HG02678 (cell line): ENCODE measurements around the gene TMEM212.
"Not testable (repeated sequence)": the region's sequence is repeated elsewhere in the genome, so short reads cannot be mapped to it uniquely, and the experiment has no call there.

Experiments used
- ATAC-seq: cut with Tn5 transposase; IDR thresholded peaks from one replicate; pipeline ENCODE4 v1.9.1; 2021; ENCODE audit warnings: mild to moderate bottlenecking, moderate library complexity; ENCODE audit not compliant: unreplicated experiment

The TMEM212 gene

GRCh38 chr3:171854649-171855305 is 11.6 kb downstream of the TMEM212 start:
- no peak for ATAC-seq

GRCh38 chr3:171858770-171859169 is 15.6 kb downstream of the TMEM212 start:
- ATAC-seq: not testable (repeated sequence)

- ATAC-seq: no peak
Observed at GRCh38 chr3:171860830-171861535, 17.8 kb downstream of the TMEM212 start.

GRCh38 chr3:171862392-171862791 is 19.2 kb downstream of the TMEM212 start:
- ATAC-seq: no peak

GRCh38 chr3:171862993-171863521 is 19.9 kb downstream of the TMEM212 start:
- no peak for ATAC-seq

GRCh38 chr3:171863920-171864319 is 20.8 kb downstream of the TMEM212 start:
- no peak for ATAC-seq

- ATAC-seq: no peak
Observed at GRCh38 chr3:171865191-171865865, 22.2 kb downstream of the TMEM212 start.

GRCh38 chr3:171867981-171868380 is 24.8 kb downstream of the TMEM212 start:
- ATAC-seq: no peak

GRCh38 chr3:171871392-171872274 is 28.5 kb downstream of the TMEM212 start:
- no peak for ATAC-seq

- ATAC-seq: no peak
Observed at GRCh38 chr3:171873580-171873979, 30.4 kb downstream of the TMEM212 start.

- no peak for ATAC-seq
Observed at GRCh38 chr3:171874251-171874681, 31.1 kb downstream of the TMEM212 start.

GRCh38 chr3:171874879-171875278 is 31.7 kb downstream of the TMEM212 start:
- no peak for ATAC-seq

- no peak for ATAC-seq
Observed at GRCh38 chr3:171875923-171876412, 32.8 kb downstream of the TMEM212 start.

- no peak for ATAC-seq
Observed at GRCh38 chr3:171876680-171877147, 33.6 kb downstream of the TMEM212 start.

- no peak for ATAC-seq
Observed at GRCh38 chr3:171878461-171879225, 35.5 kb downstream of the TMEM212 start.

- ATAC-seq: no peak
Observed at GRCh38 chr3:171879472-171879871, 36.3 kb downstream of the TMEM212 start.

- ATAC-seq: no peak
Observed at GRCh38 chr3:171880101-171880870, 37.1 kb downstream of the TMEM212 start.

- no peak for ATAC-seq
Observed at GRCh38 chr3:171881251-171881650, 38.1 kb downstream of the TMEM212 start.
